HAP-1 (cell line): ENCODE results near the gene ADAM22.
"Not testable (repeated sequence)": the region's sequence is repeated elsewhere in the genome, so short reads cannot be mapped to it uniquely, and the experiment has no call there.

Experiments used
- DNase-seq, 2 experiments: peaks; one replicate each; pipeline ENCODE4 v3.0.0-alpha.2; 2016 to 2020; ENCODE audit warnings: low spot score in 2 of 2
- H3K27me3 ChIP-seq: fragments of 250-450 bp; sonication (Bioruptor Pico); 2 replicates; pipeline ENCODE4 v1.5.1; 2020; ENCODE audit warnings: low read depth, mild to moderate bottlenecking, moderate library complexity
- H3K36me3 ChIP-seq: fragments of 250-450 bp; sonication (Bioruptor Pico); replicated peaks from 2 replicates; pipeline ENCODE4 v1.5.1; 2020; ENCODE audit warnings: mild to moderate bottlenecking
- H3K4me1 ChIP-seq: fragments of 250-450 bp; sonication (Bioruptor Pico); 2 replicates; pipeline ENCODE4 v1.5.1; 2020; ENCODE audit warnings: mild to moderate bottlenecking
- H3K4me3 ChIP-seq: fragments of 250-450 bp; sonication (Bioruptor Pico); 2 replicates; pipeline ENCODE4 v1.5.1; 2020; ENCODE audit warnings: mild to moderate bottlenecking, moderate library complexity
- H3K9me3 ChIP-seq: fragments of 250-450 bp; sonication (Bioruptor Pico); 2 replicates; pipeline ENCODE4 v1.5.1; 2020; ENCODE audit warnings: mild to moderate bottlenecking, moderate library complexity
- in situ Hi-C: fragments of 300-500 bp; cut with MboI; formaldehyde crosslinking; loops from 3 replicates; pipeline ENCODE4 v1.14.3; 2020; ENCODE audit warnings: low sequenced_read_pairs, inconsistent platforms, mixed read lengths

The ADAM22 gene

GRCh38 chr7:87926581-87927461 lies 7.2 kb upstream of the ADAM22 start:
- no peak for DNase-seq
- H3K4me1 ChIP-seq = peaks cover 2% of the 10 kb centered on the region; the same call in 1 of the 2 replicates

DNA sequence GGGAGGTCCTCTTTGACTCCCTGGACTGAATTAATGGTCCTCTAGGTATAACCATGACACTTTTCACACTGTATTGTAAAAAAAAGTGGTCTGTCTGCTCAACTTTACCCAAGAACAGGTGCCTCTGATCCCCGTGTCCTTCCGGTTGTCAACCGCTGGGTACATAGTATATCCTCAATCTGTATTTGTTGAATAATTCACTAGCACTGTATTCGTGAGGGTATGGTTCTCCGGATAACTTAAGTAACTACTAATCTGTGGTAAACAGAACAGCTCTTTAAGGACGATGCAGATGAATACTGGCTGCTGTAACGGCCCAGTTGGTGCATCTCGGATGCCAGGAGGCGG lies 472 bp upstream of the ADAM22 start:
- in situ Hi-C loops = no loop called here
- Histone ChIP-seq H3K4me1 (peaks cover 11% of the 10 kb centered on the region; the same call in 1 of the 2 replicates), H3K36me3 (no peaks in the 10 kb centered on the region), H3K4me3 (peak overlapping the region; percentile 63), H3K27me3 (0 out of 2 replicates have a peak, but pooled peaks cover 3% of the 10 kb centered on the region), H3K9me3 (no peaks in the 10 kb centered on the region)
- no peak for DNase-seq

More at GRCh38 chr7:87926581-87927461, 7.2 kb upstream of the ADAM22 start:
- Histone ChIP-seq H3K27me3 (0 out of 2 replicates have a peak, but pooled peaks cover 3% of the 10 kb centered on the region), H3K4me3 (no peak overlapping the region), H3K36me3 (no peaks in the 10 kb centered on the region), H3K9me3 (no peaks in the 10 kb centered on the region)
- in situ Hi-C loops = no loop called here

- DNase-seq = peak in 1 of 2 experiments; percentile 51
- Histone ChIP-seq H3K27me3 (no peaks in the 10 kb centered on the region), H3K4me3 (peak overlapping the region; percentile 63), H3K36me3 (no peaks in the 10 kb centered on the region), H3K4me1 (peaks cover 13% of the 10 kb centered on the region), H3K9me3 (no peaks in the 10 kb centered on the region)
- in situ Hi-C loops = no loop called here
These were observed 790 bp downstream of the ADAM22 start for GRCh38 chr7:87934699-87935383.

DNA sequence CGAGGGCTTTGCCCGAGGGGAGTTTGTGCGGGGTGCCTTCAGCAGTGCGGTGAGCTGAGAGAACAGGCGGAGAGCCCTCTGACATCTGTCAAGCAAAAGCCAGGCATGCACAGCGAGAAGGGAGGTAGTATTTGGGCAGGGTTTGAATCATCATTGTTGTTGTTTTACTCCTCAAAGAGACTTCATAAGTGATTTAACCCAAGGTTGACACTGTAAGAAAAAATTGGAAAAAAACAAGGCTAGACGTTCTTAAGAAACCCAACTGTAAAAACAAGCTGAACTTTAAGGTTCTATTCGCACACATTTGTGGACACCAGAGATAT lies 1.3 kb downstream of the ADAM22 start:
- no peaks in the 10 kb centered on the region for H3K36me3 ChIP-seq
- in situ Hi-C loops = no loop called here
- H3K4me1 ChIP-seq = peaks cover 13% of the 10 kb centered on the region
- peak overlapping the region; percentile 63 for H3K4me3 ChIP-seq
- no peaks in the 10 kb centered on the region for H3K9me3 ChIP-seq
- no peaks in the 10 kb centered on the region for H3K27me3 ChIP-seq
- no peak for DNase-seq

DNA sequence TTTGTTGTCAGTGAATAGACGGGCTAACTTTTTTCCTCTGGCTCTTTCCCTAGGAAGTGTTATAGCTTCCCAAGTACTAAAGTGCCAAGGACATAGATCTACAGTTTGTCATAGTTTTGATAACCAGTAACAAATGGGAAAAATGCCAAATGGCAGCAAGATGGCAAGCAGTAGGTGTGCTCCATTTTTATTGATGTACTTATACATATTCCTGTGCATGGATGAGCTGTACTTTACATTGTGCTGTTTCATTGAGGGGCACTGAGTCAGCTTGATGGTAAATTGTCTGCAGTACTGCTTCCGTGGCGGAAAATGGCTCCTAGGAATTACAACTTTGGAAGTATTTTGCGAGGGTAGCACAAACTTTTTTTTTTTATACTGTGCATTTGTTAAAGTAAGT lies 7.1 kb downstream of the ADAM22 start:
- Histone ChIP-seq H3K36me3 (no peaks in the 10 kb centered on the region; the same call in 1 of the 2 replicates), H3K27me3 (no peaks in the 10 kb centered on the region), H3K4me3 (no peak overlapping the region), H3K9me3 (no peaks in the 10 kb centered on the region), H3K4me1 (peaks cover 8% of the 10 kb centered on the region; the same call in 1 of the 2 replicates)
- no peak for DNase-seq
- in situ Hi-C loops = no loop called here

DNA sequence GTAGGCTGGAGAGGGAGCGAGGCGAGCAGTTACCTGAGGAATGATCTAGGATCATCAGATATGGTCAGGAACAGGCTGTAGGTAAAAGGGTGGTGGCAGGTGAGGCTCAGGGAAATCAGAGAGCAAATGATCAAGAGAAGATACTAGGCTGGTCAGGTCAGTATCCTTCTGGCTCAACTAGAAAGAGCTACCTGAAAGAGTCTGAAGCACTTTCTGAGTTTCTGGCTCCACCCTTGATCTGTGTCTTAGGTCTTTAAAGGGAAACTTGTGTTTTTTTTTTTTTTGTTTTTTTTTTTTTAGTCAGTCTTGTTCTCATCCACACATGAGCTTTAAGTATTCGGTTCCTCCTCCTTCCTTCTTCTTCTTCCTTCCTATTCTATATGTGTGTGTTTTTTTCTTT lies 10.5 kb downstream of the ADAM22 start:
- in situ Hi-C loops = no loop called here
- Histone ChIP-seq H3K27me3 (no peaks in the 10 kb centered on the region), H3K4me1 (peaks cover 15% of the 10 kb centered on the region), H3K36me3 (no peaks in the 10 kb centered on the region; the same call in 1 of the 2 replicates), H3K9me3 (no peaks in the 10 kb centered on the region), H3K4me3 (no peak overlapping the region)
- no peak for DNase-seq

DNA sequence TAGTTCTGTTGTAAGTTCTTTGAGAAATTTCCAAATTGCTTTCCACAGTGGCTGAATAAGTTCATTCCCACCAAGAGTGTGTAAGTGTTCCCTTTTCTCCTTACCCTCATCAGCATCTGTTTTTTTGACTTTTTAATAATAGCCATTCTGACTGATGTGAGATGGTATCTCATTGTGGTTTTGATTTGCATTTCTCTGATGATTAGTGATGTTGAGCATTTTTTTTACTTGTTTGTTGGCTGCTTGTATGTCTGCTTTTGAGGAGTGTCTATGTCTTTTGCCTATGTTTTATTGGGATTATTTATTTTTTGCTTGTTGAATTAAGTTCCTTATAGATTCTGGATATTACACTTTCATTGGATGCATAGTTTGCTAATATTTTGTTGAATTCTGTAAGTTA lies 11.9 kb downstream of the ADAM22 start:
- DNase-seq, H3K9me3 ChIP-seq, H3K36me3 ChIP-seq, H3K27me3 ChIP-seq, in situ Hi-C loops, H3K4me3 ChIP-seq: not testable (repeated sequence)
- peaks cover 15% of the 10 kb centered on the region for H3K4me1 ChIP-seq

GRCh38 chr7:87948371-87948770 lies 14.3 kb downstream of the ADAM22 start:
- Histone ChIP-seq H3K4me1 (peaks cover 15% of the 10 kb centered on the region), H3K4me3 (no peak overlapping the region), H3K27me3 (no peaks in the 10 kb centered on the region), H3K9me3 (no peaks in the 10 kb centered on the region), H3K36me3 (no peaks in the 10 kb centered on the region; the same call in 1 of the 2 replicates)
- peak in 1 of 2 experiments; percentile 51 for DNase-seq
- in situ Hi-C loops = no loop called here

GRCh38 chr7:87959336-87959735 lies 25.3 kb downstream of the ADAM22 start:
- DNase-seq = no peak
- in situ Hi-C loops = no loop called here

GRCh38 chr7:87960239-87960638 lies 26.2 kb downstream of the ADAM22 start:
- no peak for DNase-seq
- no peaks in the 10 kb centered on the region for H3K27me3 ChIP-seq
- H3K36me3 ChIP-seq = no peaks in the 10 kb centered on the region
- no peaks in the 10 kb centered on the region for H3K4me1 ChIP-seq
- H3K9me3 ChIP-seq = no peaks in the 10 kb centered on the region
- no peak overlapping the region for H3K4me3 ChIP-seq
- in situ Hi-C loops = no loop called here

More at GRCh38 chr7:87959336-87959735, 25.3 kb downstream of the ADAM22 start:
- Histone ChIP-seq H3K4me1 (no peaks in the 10 kb centered on the region), H3K36me3 (no peaks in the 10 kb centered on the region), H3K9me3 (no peaks in the 10 kb centered on the region), H3K4me3 (no peak overlapping the region), H3K27me3 (no peaks in the 10 kb centered on the region)

DNA sequence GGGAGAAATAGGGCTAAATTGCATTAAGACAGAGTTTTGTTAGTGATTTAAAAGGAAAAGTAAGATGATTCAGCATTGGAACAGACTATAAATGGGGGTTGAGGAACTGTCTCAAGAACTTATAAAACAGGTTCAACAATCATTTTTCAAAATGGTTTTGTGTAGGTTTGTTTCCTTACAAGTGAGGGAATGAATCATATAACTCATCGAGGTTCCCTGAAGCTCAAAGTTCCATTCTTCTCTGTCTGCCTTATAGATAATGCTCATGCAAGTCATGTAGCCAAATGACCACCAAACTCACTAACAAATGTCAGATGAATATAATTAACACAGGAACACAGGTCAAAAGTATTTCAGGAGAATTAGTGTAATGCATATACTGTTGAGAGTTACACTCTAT lies 27.7 kb downstream of the ADAM22 start:
- in situ Hi-C loops = no loop called here
- Histone ChIP-seq H3K4me3 (no peak overlapping the region), H3K27me3 (no peaks in the 10 kb centered on the region), H3K4me1 (no peaks in the 10 kb centered on the region), H3K9me3 (no peaks in the 10 kb centered on the region), H3K36me3 (no peaks in the 10 kb centered on the region)
- DNase-seq = no peak

DNA sequence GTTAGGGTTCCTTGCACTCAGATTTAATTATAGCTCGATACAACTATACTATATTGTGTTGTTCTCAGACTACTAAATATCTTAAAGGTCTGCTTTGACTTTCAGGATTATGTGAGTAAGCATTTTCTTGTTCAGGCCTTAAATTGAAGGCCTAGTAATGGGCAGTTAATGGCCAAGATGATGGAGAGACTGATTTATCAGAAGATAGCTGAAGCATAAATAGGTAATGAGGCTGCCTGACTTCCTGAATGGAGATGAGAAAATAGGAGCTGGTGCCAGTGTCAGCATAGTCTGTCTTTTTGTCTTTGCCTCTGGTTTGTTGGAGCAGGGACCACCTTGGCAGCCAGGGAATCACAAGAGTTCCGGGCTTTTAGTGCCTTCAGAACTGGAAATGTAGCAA lies 32.2 kb downstream of the ADAM22 start:
- DNase-seq = no peak
- Histone ChIP-seq H3K27me3 (no peaks in the 10 kb centered on the region), H3K9me3 (no peaks in the 10 kb centered on the region), H3K36me3 (no peaks in the 10 kb centered on the region), H3K4me3 (no peak overlapping the region), H3K4me1 (no peaks in the 10 kb centered on the region)
- in situ Hi-C loops = no loop called here

DNA sequence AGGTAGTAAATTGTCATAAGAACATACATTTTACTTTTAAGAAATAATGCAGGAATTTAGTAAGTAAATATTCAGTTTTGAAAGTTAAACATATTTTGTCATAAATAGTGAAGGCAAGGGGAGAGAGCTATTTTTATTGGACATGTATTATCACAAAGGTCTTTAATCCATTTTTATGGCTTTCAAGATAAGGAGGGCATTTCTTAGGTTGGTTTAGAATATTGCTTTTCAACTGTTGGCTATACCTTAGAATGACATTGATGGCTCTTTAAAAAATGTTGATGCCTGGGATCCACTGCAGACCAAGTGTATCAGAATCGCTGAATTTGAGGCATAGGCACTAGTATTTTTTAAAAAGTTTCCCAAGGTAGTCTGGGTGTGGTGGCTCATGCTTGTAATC lies 34.0 kb downstream of the ADAM22 start:
- Histone ChIP-seq H3K9me3 (no peaks in the 10 kb centered on the region), H3K27me3 (no peaks in the 10 kb centered on the region), H3K36me3 (no peaks in the 10 kb centered on the region), H3K4me1 (no peaks in the 10 kb centered on the region), H3K4me3 (no peak overlapping the region)
- in situ Hi-C loops = no loop called here
- DNase-seq = no peak

DNA sequence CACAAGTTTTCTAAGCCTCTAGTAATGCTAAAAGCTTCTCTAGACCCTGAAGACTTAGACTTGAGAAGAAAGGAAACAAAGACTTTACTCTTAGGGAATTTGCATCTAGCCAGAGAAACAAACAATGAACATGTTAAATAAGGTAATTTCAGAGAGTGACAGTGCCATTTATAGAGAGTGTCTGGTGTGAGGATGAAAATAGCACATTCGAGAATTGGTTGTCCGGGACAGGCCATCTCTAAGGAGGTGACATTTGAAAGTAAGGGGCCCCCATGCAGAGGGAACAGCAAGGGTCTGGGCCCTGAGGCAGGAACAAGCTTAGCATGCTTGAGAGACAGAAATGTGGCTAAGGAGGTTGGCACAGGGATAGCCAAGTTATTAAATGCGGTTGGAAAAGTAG lies 48.1 kb downstream of the ADAM22 start:
- peak; percentile 51 to 71 for DNase-seq
- H3K36me3 ChIP-seq = no peaks in the 10 kb centered on the region
- H3K9me3 ChIP-seq = no peaks in the 10 kb centered on the region
- peaks cover 8% of the 10 kb centered on the region for H3K4me1 ChIP-seq
- in situ Hi-C loops = no loop called here
- H3K4me3 ChIP-seq = no peak overlapping the region
- H3K27me3 ChIP-seq = no peaks in the 10 kb centered on the region
